CD4-positive, alpha-beta T cell treated with Interleukin-4 for 4 hours (primary cell): Measurements from ENCODE around the gene TBC1D22B.
"Not testable (repeated sequence)": the region's sequence is repeated elsewhere in the genome, so short reads cannot be mapped to it uniquely, and the experiment has no call there.

Experiments
- DNase-seq: peaks from one replicate; pipeline ENCODE4 v3.0.0-alpha.2; 2020

TBC1D22B gene

DNA sequence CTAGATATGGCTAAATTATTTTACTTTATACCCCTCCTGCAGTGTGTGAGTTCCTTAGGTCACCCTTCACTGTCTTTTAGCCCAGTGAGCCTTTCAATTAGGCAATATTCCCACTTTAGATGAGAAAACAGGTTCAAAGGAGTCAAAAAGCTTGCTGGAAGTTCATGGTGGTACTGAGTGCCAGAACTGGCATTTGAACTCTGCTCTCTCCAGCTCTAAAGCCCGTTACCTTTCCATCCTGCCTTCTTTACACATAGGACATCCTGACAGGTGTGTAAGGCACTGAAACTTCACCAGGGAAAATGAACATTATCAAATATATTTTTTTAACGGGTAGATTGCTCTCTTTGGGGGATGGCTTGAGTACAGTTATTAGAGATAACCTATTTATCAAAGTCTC lies 11.5 kb downstream of the TBC1D22B start:
- DNase-seq: no peak

DNA sequence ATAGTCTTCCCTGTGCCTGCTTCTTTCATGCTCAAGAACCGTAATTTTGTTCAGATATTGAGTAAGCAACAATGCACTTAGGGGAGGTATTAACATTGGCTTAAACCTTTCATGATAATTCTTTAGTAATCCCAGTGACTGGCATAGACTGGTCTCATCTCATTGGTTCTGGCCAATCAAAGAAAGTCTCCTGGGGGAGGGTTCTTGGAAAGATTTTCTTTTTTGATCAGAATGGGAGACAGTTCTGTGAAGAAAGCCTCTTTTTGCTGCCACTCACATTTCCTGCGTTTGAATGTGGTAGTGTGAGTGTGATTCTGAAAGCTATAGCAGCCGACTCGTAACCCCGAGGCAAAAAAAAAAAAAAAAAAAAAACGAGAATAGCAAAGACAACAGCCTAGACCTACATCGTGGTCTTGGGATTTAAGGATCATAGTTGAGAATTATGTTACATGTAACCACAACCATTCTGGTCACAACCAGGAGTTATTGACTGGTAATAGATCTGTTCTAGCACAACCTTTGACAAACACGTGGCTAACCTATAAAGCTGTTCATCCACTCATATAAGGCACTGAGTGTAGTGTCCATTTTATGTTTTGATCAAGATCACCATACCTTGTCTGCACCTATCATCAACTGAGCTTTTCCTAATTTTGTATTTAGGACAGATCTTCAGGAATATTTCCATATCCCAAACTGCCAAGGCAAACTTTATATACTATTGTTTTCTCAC lies 15.4 kb downstream of the TBC1D22B start:
- no peak for DNase-seq

DNA sequence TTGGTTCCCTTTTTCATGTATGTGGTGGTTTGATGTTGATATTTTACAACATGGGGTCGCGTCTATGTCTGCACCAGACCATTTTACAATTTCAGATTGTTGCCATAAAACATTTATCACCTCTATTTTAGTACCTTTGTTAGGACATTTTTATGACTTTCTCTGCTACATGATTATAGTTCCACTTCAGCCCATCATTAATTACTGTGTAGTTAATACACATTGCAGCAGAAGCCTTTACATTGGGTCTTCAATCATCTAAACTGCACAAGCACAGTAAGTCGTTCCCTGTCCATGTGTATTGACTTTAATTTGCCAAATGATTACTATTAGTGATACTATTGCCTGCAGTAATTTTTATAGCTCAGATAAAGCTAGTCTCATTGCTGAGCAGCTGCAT lies 16.1 kb downstream of the TBC1D22B start:
- no peak for DNase-seq

DNA sequence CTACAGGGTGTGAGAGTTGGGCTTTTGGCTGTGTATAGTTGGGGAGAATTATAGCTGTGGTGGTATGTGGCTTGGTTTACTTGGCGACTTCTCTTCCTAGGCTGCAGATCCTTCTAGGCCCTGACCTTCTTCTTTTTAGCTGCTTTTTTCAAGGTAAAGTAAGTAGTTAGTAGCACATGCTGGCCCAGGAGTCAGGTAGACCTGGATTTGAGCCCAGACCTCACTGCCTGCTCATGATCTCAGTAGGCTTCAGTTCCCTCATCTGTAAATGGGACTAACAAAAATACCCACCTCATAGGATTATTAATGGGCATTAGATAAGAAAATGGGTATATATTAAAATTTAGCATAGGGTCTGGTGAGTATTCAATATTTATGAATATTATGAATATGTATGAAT lies 17.8 kb downstream of the TBC1D22B start:
- no peak for DNase-seq

DNA sequence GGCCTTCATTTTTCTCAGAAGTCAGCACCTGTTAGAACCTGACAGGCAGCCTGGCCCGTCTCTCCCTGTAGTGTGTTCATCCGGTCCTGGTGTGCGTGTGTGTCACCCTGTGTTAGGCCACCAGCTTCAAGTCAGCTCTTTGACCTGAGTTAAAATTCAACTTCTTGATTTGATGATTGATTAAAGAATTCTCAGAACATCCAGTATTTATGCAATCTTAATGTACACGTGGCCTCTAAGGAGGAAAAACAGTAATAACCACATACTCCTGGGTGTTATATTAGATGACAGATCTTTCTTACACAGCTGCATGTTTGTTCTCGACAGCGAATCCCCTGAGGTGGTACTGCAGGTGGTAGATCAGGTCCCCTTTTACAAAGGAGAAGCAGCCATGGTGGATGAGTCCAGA lies 19.4 kb downstream of the TBC1D22B start:
- DNase-seq: no peak

DNA sequence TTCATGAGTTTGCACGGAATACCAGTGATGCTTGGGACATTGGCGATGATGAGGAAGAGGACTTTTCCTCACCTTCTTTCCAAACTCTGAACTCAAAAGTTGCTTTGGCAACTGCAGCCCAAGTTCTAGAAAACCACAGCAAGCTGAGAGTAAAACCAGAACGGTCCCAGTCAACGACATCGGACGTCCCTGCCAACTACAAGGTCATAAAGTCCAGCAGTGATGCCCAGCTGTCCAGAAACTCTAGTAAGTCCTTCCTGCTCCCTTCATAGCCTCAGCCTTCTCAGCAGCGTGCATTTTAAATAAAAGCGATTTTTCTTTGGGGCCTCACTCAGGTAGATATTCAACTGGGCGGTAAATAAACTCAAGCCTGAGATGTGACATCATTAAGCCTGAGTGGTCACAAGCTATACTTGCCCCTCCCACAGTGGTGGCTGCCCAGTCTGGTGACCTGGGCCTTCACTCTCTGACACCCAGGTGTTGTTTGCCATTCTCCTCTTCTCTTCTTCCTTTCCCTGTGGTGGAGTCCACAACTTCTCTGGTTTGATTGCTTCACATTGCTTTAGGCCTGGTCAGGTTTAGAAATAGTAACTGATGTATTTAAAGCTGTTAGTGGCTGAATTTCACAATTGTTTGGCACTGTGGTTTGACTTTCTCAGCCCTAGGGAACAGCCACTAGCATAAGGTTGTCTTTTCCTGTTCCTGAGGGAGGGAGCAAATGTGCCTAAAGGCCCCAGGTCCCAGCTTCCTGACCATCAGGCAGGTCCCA lies 22.0 kb downstream of the TBC1D22B start:
- DNase-seq: no peak

DNA sequence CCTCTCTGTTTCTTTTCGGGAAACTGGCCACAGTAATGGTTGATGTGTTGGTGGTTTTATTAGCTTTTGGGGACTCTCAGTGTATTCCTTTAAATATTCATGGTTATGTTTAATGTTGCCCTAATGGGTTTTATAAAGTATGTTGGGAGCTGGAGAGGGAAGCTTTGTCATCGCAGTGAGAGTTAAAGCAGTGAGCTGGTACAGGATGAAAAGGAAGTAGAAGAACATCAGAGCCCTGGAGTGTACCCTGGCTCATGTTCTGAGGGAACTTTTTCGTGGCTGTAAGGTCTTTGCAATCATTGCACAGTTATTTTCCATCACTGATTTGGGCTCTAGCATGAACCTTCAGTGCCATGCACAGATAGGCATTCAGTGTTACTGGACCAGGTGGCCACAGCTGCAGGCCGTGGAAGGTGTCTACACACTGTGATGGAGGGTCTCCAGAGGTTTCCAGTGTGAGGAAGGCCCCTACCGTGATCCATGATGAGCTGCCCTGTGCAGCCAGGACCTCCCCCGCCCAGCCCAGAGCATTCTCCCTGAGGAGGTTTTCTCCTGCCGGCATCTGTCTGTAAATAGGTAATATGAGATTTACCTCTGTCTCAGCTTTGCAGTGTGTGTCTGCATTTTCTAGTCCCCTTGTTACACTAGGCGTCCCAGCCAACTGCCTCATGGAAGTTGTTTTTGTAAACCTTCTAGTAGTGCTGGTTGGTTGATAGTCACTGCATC lies 22.8 kb downstream of the TBC1D22B start:
- no peak for DNase-seq

DNA sequence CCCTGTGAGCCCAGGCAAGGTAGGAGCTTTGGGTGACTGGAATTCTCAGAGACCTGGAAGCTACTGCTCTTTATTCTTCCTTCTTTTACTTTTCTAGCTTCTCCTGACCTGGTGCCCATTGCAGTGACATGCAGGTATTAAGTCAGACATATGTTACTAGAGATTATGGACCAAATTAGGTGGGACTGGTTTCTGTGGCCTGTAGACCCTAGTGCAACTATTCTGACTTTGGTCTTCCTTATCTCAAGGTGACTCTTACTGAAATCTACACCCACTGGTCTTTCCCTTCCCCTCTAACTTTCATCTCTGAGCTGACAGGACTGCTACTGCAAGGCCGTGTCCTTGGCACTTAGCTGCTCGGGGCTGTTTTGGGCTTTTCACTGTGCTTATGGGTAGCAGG lies 24.8 kb downstream of the TBC1D22B start:
- DNase-seq: no peak

DNA sequence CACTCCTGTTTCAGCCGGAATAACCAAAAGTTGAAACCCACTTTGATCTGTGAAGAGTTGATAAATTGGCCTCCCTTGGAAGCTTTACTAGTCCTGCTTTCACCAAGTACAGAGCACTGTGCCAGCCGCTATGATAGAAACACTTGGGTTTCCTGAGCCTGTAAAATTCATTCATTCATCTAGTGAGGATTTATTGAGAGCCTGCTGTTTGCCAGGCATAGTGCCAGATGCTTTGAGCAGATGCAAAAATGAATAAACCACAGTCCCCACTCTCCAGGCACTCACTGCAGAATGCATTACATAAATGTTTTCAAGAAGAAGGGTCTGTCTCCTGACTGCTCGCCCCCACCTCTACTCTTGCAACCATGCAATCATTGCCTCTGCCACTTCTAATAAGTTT lies 25.7 kb downstream of the TBC1D22B start:
- no peak for DNase-seq

DNA sequence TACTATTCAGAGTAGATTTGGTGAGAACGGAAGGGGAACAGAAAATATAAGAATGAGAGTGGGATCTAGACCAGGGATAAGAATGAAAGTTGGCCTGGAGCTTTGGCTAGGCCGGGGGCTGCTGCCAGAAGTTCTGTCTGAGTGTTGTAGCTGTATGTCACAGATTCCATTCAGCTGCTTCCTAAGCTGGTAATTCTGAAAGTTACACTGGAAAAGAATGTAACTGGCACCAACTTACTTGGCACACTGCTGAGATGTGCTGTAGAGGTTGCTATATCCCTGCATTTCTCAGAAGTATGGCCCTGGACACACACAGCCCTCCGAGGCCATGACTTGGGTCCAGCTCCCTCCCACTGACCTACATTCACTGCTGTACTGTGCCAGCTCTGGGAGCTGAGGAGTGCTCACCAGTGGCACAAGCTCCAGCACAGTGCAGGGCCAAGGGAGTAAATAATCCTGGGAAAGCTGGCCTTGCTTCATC lies 26.1 kb downstream of the TBC1D22B start:
- no peak for DNase-seq

DNA sequence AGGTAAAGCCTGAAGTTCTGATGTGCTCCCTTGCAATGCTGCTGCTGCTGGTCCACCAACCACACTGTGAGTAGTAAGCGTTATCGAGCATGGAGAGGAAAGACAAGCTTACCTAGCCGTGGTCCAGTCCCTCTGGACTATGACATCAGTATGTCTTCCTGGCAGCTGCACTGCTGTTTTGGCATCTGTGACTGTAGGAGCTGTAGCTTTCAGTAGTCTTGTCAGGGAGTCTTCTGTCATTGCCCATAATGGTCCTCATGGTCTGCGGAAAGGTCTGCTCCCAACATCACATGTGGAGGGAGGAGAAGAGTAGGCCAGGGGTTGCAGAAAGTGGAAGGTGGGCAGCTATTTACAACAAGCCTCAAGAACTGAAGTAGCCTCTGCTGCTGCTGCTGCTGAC lies 27.2 kb downstream of the TBC1D22B start:
- no peak for DNase-seq

DNA sequence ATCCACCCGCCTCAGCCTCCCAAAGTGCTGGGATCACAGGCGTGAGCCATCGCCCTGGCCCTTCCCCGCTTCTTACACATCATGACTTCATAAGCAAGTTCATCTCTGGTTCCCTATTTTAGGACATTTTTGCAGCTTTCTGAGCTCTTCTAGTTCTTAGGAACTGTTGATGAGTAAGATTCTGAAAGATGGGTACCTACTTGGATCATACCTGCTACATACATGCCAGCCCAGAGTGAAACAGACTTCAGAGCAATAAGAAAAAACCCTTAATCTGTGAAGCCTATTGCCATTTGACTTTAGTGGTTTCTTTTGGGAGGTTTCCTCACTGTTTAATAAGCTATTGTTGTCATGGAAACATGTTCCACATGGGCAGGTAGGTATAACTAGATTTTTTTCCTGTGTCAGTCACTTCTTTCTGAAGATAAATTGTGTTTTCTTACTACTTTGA lies 28.3 kb downstream of the TBC1D22B start:
- peak; percentile 12 for DNase-seq

DNA sequence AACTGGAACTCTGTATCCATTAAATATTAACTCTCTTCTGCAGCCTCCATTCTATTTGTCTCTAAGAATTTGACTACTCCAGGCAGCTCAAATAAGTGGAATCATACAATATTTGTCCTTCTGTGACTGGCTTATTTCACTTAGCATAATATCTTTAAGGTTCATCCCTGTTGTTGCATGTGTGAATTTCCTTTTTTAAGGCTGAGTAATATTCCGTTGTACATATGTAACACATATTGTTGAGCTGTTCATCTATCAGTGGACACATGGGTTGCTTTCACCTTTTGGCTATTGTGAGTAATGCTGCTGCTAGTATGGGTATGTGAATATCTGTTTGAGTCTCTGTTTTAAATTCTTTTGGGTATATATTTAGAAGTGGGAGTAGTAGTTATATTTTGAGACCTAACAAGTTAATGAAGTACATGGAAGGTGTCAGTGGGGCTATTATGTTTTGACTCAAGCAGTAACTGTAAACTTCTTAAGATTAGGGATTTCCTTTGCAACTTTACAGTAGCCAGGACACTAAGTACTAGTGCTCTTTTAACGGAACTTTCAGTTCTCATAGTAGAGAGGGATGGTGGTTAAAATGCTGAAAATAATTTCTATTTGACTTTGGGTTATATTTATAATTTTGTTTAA lies 30.1 kb downstream of the TBC1D22B start:
- no peak for DNase-seq

DNA sequence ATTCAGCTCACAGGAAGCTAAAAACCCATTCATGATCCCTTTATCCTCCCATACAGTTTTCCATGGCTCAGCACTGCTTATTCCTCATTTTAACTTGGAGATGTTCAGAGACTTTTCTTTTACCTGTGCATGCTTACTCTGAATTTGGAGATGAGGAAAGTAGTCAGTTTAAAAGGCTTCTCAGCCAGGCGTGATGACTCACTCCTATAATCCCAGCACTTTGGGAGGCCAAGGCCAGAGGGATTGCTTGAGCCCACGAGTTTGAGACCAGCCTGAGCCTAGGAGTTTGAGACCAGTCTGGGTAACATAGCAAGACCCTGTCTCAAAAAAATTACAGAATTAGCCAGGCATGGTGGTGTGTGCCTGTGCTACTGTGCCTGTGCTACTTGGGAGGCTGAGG lies 30.7 kb downstream of the TBC1D22B start:
- DNase-seq: no peak

DNA sequence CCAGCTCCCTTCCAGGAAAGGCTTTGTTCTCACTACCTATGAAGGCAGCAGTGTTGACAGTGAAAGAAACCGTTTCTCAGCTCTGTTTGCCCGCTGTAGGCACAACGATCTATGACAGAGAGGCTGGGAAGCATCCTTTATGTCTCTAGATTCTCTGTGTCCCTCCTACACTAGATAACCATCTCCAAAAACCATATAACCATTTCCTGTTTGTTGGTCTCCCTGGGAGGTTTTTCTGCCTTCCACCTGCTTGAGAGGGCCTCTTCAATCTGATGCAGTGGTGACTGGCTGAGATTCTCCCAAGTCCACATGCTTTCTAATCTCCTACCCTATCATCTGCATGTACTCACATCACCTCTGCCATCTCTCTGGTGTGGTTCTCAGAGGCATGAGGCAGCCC lies 32.4 kb downstream of the TBC1D22B start:
- peak; percentile 48 for DNase-seq

DNA sequence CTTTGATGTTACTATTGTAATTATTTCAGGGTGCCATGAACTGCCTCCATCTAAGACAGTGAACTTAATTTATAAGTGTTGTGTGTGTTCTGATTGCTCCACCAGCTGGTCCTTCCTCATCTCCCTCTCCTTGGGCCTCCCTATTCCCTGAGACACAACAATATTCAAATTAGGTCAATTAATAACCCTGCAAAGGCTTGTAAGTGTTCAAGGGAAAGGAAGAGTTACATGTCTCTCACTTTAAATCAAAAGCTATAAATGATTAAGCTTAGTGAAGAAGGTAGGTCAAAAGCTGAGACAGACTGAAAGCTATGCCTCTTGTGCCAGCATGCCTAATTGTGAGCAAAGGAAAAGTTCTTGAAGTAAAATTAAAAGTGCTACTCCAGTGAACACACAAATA lies 35.9 kb downstream of the TBC1D22B start:
- no peak for DNase-seq

DNA sequence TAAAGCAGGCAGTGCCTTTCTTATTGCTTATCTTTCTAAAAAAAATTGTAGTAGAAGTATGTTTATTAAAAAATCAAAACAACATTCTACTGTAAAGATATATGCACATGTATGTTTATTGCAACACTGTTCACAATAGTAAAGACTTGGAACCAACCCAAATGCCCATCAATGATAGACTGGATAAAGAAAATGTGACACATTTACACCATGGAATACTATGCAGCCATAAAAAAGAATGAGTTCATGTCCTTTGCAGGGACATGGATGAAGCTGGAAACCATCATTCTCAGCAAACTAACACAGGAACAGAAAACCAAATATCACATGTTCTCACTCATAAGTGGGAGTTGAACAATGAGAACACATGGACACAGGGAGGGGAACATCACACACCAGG lies 40.1 kb downstream of the TBC1D22B start:
- not testable (repeated sequence) for DNase-seq

DNA sequence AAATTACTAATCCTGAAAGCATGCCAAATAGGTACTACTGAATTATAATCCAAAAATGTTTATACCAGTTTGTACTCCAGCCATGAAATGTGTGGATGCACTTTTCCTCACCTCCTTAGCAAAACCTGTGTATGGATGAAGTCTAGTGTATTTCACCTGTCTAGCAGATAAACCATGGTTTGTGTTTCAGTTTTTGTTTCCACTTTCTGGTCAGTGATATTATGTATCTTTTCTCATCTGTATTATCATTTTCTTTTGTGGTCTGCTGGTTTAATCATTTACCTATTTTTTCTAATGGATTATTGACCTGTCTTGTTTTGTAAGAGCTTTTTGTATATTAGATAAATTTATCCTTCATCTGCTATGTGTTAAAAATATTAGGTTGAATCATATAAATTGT lies 41.4 kb downstream of the TBC1D22B start:
- DNase-seq: no peak

DNA sequence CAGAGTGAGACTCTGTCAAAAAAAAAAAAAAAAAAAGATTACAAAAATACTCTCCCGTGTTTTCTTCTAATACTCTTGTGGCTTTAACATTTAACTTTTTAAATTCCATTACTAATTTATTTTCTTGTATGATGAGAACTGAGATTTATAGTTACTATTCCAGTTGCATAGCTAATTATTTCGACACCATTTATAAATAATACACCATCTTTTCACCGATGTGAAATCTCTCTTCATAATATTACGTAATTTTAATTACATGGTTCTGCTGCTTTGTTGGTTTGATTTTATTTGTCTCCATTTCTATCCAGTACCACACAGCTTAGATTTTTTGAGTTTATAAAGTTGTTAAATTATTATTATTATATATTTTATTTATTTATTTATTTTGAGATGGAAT lies 42.4 kb downstream of the TBC1D22B start:
- no peak for DNase-seq

DNA sequence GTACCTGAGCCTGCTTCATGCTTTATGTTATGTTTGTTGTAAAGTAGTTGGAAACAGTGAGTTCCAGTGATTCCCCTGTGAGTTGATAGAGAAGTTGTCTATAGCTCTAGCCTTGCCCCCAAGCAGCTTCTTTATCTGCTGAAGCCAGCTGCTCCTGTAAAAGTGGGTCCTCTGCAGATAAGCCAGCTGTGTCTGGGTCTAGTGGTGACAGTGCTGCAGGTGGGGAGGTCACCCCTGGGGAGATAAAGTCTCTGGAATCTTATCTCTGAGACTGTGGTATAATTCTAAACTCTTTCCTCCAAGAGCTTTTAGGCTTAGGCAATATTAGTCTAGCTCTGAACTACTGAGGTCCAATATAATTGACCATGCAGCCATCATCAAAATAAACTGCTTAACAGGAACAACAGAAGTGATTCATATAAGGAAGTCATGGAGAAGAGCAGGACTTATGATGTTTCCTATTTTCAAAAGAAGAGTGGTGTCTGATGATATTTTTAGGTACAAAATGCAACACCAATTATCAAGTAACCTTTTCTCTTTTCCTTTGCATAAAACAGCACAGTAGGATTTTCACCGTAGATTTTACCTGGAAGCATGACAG lies 44.6 kb downstream of the TBC1D22B start:
- DNase-seq: no peak

DNA sequence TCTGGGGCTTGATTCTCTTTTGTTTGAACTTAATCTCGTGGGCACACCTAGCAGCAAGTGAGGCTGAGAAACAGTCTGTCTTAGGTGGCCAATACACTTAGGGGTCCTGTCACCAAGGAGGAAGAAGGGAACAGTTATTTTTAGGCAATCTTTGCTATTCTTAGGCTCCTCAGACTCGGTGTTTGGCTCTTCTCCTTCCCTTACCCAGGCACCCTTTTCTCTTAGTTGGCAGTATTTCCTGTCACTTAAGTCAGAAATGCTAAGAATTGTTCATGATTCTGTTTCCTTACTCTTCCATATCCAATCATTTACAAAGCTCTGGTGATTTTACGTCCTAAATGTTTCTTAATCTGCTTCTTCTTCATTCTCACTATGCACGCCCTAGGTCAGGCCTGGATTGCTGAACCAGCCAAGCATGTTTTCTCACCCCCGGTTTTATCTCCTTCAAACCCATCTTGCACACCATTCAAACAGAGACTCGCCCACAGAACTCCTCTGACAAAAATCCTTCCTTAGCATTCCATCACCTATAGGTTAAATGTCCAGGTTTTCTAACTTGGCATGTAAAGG lies 45.6 kb downstream of the TBC1D22B start:
- DNase-seq: no peak

DNA sequence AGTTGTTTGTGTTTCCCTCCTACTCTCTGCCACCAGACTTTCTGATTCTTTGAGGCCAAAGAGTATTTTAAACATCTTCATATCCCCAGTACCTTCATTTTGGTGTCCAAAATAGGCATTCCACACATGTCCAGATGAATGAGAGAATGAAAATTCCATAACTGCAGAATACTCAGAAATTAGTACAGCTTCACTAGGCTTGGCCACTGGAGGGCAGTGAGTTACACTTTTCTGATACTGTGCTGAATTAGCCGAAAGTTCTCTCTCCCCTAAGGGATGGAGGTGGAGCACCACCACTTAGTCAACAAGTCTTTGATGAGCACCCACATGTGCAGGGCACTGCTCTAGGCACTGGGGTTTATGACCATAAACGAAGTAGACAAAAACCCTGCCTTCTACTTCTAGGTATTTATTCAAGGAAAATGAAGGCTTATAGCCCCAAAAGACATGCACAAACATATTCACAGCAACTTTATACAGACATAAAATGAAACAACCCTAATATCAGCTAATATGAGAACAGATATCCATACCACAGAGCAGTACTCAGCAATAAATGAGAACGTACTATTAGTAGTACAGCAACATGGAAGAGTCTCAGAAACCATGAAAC lies 46.4 kb downstream of the TBC1D22B start:
- DNase-seq: peak; percentile 3
